ENCODE data around the gene TRIM67.
"Not testable (repeated sequence)": the region's sequence is repeated elsewhere in the genome, so short reads cannot be mapped to it uniquely, and the experiment has no call there.

TRIM67 gene

DNA sequence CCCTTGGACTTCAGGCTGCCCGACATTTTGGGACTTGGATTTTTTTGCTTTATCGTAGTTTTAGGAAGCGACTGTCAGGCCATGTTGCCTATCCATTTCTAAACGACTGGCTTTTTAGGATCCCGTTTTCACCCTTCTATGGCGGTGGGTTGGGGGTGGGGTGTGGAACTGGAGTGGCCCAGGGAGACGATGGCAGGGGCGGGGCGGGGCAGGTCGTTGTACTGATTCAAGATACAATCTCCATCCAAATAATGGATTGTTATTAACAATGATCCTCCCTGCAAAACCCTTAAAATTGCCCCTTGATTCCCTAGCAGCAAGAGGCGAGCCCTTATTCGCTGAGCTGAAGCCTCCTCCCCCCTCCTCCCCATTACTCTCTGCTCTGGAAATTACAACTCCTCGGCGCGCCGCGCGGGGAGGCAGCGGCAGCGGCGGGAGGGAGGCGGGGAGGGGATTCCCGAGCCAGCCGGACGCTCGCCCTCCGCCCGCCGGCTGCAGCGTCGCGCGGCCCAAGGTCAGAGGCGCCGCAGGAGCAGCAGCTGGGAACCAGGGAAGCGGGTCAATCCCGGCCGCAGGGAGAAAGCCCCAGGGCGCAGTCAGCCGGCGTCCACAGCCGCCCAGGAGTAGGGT, at the start of gene TRIM67:
Gene TRIM67 (plus strand): TSS at position 392 of the 630 bp plus-strand sequence. CDS start 912 bp downstream, outside the sequence.
- DNase-seq = peak; percentile 68 to 72

DNA sequence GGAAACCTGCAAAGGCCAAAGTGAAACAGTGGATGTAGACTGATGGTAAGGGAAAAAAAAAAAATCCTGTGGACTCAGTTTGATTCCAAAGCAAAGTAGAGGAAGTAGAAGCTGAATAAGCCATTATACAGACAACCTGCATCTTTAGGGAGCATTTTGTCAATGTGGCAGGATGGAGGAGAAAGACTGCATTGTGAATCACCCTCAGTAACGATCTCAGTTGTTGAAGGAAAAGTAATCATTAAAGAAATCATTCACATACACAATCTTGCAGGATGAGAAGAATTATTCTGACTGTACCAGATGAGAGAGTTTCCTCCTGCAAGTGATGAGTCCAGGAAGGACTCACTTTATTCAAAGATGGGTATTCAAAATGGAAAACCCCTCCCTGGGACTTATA, 45.1 kb upstream of the TRIM67 start:
- no peak for DNase-seq

DNA sequence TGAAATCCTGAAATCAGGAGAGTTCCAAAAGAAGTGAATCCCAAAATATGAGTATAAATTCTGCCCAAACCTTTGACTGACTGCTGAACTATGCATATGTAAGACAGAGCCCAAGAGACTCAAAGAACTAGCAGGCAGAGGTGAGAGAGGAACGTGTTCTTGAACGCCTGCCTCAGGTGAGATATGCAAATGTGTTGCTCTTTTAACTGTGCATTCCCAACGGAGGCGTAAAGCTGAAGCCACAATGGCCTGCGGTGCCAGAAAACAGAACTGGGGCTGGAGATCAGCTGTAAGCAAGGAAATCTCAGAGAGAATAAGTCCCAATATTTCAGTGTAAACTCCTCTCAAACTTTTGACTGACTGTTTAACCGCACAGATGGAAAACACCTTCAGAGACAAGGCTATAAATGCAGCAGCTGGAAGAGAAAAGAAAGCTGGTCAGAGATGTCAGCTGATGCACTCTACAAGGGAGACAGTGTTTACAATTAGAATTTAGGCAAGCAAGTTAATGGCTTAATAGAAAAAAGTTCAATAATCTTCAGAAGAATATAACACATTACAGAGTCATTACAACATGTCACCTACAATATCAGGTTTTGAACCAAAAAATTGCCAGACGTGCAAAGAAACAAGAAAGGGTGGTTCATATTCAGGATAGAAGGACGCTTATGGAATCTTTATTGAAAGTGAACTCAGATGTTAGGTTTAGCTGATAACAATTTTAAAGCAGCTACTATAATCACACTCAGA, 43.0 kb upstream of the TRIM67 start:
- DNase-seq = no peak

DNA sequence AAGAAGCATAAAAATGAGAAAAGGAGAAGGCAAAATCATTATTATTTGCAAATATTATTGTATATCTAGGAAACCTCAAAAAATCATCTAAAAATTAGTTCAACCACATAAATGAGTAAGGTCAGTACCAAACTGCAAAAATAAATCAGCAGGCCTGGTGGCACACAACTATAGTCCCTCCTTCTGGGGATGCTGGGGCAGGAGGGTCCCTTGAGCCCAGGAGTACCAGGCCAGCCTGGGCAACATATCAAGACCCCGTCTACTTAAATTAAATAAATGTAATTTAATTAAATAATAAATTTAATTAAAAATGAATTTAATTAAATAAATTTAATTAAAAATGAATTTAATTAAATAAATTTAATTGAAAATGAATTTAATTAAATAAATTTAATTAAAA, 40.3 kb upstream of the TRIM67 start:
- no peak for DNase-seq

DNA sequence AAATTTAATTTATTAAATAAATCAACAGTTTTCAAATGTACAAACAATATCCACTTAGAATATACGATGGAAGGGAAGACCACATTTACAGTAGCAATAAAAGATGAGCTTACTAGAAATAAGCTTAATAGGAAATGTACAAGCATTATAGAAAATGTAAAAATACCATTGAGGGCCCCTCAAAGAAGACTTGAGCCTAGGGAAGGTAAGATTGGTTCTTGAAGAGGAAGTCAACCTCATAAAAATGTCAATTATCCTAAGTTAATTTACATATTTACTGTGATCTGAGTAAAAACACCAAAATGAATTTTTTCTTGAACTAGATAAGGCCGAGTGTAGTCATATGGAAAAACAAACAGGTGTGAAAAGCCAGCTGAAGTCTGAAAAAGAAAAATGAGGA, 39.7 kb upstream of the TRIM67 start:
- DNase-seq = no peak

DNA sequence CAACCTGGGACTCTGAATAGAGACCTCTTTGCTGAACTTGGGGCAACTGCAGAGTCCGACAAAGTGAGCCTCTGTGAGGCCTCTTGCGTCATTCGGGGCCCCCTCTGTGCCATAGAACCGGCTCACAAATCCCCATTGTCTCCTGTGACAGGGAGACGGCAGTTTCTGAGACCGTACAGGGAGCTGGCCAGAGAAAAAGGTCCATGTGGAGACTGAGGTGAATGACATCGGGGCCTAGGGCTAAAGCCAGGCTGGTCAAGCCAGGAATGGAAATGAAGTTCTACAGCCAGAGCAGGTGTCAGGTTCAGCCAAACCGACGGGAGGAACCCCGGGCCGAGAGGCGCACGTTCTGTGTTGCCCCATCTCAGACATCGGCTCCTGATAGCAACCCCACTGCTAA, 37.1 kb upstream of the TRIM67 start:
- DNase-seq = no peak

DNA sequence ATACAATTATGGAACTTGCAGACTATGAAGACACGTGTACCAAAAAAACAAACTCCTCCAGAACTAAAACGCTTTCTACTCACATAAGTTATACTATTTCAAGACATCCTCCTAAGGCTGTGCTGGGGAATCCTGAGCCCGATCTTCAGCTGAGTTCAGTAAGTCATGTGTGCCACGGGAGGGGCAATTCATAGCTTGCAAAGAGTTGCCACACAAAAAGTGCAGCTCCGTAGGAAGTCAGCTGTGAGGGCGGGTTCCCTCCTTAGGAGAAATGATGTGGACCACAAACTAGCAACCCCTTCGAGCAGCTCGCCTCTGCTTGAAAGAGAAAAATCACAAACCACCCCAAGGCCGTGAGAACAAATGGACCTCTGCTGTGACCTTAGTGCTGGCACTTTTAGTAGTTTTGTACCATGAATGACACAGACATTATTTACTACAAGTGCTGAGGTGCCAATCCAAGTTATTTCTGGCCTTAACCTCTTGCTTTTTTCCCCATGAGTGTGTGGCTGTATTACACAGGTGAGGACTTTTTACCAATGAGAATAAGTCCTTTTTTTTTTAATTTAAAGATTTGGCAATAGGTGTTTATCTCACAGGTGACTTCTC, 35.8 kb upstream of the TRIM67 start:
- DNase-seq = no peak

DNA sequence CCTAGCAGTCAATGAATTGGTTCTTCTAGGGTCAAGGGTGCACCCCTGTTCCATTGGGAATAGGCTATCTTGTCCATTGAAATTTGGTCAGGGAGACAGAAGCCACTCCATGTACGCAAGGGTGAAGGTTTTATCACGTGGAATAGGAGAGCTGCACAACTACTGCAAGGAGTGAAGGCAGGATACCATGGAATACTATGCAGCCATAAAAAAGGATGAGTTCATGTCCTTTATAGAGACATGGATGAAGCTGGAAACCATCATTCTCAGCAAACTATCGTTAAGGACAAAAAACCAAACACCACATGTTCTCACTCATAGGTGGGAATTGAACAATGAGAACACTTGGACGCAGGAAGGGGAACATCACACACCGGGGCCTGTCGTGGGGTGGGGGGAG, 34.8 kb upstream of the TRIM67 start:
- DNase-seq = not testable (repeated sequence)

DNA sequence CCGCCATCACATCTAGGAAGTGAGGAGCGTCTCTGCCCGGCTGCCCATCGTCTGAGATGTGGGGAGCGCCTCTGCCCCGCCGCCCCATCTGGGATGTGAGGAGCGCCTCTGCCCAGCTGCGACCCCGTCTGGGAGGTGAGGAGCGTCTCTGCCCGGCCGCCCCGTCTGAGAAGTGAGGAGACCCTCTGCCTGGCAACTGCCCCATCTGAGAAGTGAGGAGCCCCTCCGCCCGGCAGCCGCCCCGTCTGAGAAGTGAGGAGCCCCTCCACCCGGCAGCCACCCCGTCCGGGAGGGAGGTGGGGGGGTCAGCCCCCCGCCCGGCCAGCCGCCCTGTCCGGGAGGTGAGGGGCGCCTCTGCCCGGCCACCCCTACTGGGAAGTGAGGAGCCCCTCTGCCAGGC, 33.4 kb upstream of the TRIM67 start:
- DNase-seq = not testable (repeated sequence)

DNA sequence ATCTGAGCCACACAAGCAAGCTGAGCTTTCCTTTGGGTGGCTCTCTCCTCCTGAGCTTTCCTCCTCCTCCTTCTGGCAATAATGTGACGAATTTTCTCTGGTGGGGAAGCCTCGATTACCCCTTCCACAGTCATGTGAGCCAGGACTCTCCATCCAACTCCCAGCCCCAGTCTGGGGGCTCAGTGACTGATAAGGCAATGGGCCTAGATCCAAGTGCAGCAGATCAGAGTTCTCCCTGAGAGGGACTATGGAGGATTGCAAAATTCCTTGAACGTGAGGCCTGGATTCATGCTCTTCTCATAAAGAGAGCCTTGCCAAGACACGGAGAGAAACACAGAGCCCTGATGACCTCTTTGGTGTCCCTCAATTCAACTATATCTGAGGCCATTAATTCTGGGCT, 31.3 kb upstream of the TRIM67 start:
- DNase-seq = no peak

DNA sequence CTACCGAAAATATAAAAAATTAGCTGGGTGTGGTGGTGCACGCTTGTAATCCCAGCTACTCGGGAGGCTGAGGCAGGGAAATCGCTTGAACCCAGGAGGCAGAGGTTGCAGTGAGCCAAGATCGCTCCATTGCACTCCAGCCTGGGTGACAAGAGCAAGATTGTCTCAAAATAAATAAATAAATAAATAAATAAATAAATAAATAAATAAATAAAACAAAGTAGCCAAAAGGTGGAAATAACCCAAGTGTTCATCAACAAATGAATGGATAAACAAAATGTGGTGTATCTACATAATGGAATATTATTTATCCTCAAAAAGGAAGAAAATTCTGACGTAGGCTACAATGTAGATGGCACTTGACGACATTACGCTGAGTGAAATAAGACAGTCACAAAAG, 29.3 kb upstream of the TRIM67 start:
- DNase-seq = not testable (repeated sequence)

DNA sequence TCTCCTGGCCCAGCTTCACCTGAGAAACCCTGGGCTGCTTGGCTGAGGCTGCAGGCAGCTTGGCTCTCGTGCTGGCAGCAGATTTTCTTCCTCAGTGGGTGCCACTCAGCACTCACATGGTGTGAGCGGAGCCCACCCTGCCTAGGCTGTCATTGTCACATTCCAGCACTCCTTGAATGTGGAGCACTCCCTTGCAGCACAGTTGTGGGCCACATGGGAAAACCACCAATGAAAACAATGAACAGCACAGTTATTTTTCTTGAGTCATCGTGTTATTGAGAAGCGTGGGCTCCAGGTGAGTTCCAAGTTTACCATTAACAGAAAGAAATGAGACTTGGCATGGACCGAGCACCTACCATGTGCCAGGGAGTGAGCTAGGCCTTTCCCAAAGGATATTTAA, 27.2 kb upstream of the TRIM67 start:
- DNase-seq = no peak

DNA sequence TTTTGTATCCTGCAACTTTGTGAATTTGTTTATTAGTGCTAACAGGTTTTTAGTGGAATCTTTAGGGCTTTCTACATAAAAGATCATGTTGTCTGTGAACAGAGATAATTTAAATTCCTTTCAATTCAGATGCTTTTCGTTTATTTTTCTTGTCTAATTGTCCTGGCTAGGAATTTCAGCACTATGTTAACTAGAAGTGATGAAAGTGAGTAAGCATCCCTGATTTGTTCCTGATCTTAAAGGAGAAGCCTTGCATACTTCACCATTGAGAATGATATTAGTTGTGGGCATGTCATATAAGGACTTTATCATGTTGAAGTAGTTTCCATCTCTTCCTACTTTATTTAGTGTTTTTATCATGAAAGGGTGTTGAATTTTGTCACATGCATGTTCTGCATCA, 23.6 kb upstream of the TRIM67 start:
- no peak for DNase-seq

DNA sequence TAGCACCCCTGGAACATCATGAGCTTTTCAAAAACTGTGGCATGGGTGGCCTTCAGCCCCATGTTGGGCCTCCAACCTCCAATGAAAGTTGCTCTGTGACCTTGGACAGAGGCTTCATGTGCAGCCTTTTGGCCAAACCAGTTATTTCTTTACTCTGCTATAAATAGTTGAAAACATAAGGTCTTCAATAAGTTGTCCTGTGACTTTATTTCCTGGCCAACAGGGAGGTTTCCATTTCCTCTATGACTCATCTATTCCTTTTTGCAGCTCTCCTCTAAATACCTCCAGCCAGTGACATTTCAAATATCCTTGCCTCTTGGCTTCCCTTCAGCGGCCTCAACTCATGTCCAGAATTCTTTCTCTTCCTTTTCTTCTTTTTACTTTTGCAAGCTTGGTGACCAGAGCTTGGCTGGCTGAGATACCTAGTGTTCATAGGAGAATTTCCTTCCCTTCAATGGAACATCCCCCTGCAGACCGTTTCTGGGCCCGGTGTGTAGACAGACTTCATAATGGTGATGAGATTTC, 22.7 kb upstream of the TRIM67 start:
- DNase-seq = no peak

DNA sequence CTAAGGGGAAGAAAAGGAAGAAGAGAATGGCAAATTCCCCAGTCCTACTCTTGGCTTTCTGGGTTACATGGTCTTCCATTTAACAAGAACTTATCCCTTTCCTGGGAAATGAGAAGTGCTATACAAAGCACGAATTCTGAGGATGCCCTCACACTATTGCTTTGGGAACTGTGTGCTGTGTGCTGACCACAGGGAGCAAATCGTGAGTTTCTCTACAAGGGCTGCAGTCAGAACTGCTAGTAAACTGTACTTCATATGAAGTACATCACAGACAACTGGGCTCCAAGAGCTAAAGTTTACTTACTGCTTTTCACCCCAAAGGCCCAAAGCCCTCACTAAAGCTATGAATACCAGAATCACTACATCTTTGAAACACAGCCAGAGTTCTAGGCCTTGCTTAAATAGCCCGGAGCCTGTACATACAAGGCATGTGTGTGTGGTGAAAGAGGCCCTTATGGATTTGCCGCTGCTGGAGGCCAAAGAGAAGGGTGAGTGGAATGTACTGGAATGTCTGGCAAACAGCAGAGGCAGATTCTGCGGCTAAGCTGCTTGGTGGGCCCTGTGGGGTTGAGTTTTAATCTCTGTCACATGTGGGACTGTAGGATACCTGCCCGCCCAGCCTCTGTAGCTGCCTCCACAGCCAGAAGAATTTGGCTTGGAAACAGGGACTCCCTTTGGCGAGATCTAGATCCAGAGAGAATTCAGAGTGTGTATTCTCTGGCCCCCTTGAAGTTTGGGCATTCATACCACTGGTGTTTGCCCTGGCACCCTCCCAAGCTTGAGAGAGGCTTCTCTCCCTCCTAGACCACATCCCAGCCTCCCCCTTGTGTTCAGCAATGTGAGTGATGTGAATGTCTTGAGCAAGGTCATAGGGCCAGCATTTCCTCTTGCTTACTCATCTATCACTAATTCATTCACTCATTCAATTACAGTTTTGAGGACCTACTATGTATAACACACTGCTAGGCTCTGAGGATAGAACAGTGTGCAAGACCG, 21.9 kb upstream of the TRIM67 start:
- DNase-seq = no peak

DNA sequence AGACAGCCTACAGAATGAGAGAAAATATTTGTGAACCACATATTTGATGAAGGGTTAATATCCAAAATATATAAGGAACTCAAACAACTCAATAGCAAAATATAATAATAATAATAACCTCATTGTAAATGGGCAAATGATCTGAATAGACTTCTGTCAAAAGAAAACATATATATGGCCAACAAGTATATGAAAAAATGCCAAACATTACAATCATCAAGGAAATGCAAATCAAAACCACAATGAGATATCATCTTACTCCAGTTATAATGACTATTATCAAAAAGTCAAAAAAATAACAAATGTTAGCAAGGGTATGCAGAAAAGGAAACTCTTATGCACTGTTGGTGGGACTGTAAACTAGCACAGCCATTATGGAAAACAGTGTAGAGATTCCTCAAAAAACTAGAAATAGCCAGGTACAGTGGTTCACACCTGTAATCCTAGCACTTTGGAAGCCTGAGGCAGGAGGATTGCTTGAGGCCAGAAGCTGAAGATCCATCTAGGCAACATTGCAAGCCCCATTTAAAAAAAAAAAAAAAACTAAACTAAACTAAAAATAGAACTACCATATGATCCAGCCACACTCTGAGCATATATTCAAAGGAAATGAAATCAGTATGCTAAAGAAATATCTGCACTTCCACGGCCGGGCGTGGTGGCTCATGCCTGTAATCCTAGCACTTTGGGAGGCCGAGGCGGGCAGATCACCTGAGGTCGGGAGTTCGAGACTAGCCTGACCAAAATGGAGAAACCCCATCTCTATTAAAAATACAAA, 17.3 kb upstream of the TRIM67 start:
- no peak for DNase-seq

DNA sequence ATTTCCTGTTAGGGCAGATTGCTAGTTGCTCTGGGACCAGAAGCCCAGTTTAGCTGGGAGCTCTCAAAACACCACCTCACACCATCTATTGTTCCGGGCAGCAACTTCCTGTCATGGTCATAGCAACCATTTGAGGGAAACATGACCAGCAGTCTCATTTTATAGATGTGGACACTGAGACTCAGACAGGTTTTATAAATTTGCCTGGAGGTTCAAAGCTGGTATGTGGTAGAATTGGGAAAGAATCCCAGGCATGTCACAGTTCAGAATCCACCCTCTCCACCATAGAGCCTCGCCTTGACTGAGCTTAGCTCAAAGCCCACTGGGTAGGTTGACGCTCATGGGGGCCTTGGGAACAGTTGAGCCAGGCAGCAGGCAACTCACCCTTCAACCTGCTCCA, 14.0 kb upstream of the TRIM67 start:
- DNase-seq = no peak

DNA sequence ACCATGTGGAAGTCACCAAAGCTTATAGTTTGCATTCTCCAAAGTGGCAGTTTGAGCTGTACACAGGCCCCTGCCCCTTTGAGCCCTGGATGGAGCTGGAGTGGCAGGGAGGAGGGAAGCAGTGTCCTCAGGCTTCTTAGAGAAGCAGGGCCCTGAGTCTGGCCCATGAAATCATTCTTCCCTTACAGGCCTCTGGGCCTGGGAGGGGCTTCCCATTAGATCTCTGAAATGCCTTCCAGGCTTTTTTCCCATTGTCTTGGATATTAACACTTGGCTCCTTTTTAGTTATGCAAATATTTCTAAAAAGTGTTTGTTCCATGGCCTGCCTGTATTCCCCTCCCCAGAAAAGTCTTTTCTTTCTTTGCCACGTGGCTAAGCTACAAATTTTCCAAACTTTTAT, 10.0 kb upstream of the TRIM67 start:
- no peak for DNase-seq

DNA sequence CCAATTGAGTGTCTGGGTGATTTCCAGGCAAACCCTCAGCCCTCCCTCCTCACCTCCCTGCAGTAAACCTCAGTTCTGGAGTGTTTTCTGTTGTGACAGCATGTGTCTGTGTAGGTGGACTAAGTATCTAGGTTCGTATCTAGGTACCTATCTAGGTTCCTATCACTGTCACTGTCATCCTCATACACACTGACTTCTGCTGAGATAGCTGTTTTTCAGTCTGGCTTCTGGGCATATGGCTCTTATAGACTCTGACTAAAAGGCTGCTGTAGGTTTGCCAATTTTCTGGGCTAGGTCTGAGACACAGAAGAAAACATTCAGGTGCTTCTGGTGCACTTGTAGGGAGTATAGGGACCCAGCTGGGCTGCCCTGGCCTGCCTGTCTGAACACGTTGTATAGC, 8.1 kb upstream of the TRIM67 start:
- DNase-seq = no peak

DNA sequence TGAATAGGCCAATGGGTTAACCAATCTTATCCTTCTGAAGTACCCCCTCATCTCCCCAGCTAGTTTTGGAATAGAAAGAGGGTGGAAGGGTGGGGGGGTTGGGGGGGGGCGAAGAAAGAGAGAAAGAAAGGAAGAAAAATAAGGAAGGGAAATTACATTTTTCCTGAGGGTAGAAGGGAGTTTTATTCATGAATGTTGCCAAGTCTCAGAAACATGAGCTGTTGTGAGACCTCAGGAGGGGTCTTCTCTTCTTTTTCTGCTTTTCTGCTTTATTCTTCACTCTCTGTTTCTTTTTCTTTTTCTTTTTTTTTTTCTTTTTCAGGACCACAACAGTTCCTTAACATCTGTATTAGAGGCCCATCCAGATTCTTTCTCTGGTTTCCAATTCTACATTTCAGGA, 6.0 kb upstream of the TRIM67 start:
- no peak for DNase-seq

DNA sequence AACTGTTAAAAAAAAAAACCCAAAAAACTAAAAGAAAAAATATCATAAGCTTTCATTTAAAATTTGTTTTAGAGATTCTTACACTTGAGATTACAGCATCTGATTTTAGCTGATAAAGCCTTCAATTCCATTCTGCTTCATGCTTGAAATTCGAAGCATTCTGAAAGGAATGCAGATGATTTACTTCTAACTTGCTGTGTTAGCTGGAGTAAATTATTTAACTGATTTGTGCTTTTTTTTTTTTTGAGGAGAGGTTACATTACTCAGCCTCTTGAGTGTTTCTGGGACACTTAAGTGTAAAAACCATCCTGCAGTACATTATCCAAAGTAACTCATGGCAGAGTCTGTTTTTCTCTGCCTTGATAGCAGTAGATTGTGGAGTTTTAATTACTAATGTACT, 4.5 kb upstream of the TRIM67 start:
- no peak for DNase-seq

DNA sequence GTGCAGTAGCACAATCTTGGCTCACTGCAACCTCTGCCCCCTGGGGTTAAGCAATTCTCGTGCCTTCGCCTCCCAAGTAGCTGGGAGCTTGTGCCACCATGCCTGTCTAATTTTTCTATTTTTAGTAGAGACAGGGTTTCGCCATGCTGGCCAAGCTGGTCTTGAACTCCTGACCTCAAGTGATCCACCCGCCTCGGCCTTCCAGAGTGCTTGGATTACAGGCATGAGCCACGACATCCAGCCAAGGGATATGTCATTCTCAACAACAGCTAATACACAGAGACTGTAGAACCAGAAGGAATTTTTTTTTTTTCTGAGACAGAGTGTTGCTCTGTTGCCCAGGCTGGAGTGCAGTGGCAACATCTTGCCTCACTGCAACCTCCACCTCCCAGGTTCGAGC, 3.7 kb upstream of the TRIM67 start:
- DNase-seq = not testable (repeated sequence)

Measured in NCI-H1930 (cell line).